ENCODE results near the gene BMI1.
"Not testable (repeated sequence)": the region's sequence is repeated elsewhere in the genome, so short reads cannot be mapped to it uniquely, and the experiment has no call there.

BMI1 gene

DNA sequence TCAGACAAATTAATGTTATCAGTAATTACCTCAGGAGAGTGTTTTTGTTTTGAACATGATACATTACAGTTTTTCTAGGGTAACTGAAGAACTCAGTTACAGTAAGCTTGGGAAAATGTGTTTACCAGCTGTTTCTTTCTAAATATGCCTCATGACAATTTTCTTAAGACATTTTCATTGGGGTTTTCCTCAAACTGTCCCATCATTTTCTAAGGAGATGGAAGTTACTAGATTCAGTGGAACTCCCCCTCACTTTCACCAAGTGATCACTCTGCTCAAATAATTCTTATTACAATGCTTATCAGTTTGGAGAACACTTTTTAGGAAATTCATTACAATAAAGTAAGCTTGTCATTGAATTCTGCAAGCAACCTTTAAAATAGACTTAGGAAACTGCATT lies 18.0 kb downstream of the BMI1 start:
- no peak for DNase-seq (ENCODE audit: low spot score)

DNA sequence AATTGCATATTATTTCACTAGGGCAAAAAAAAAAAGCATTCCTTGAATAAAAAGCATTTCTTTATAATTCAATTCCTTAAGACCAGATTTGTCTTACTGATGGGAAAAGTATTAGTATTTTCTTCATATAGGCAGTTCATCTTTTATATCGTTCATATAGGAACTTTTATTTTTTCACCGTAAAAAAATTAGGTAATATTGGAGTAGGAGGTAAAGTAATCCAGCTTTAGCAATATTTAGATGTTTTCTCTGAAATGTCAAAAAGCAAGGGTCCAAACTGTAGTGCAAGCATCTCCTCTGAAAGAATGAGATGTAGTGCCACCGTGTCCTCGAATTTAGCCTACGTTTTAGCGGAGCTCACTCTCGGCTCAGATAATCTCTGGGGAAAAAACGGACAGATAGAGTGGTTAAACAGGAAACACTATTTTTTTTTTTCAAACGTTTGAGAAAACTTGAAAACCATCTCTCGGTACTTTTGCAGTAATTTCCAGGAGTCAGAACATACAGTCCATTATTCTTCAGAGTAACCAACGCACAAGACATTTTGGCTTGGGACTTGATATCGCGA lies 18.9 kb downstream of the BMI1 start:
- no peak for DNase-seq (ENCODE audit: low spot score)

DNA sequence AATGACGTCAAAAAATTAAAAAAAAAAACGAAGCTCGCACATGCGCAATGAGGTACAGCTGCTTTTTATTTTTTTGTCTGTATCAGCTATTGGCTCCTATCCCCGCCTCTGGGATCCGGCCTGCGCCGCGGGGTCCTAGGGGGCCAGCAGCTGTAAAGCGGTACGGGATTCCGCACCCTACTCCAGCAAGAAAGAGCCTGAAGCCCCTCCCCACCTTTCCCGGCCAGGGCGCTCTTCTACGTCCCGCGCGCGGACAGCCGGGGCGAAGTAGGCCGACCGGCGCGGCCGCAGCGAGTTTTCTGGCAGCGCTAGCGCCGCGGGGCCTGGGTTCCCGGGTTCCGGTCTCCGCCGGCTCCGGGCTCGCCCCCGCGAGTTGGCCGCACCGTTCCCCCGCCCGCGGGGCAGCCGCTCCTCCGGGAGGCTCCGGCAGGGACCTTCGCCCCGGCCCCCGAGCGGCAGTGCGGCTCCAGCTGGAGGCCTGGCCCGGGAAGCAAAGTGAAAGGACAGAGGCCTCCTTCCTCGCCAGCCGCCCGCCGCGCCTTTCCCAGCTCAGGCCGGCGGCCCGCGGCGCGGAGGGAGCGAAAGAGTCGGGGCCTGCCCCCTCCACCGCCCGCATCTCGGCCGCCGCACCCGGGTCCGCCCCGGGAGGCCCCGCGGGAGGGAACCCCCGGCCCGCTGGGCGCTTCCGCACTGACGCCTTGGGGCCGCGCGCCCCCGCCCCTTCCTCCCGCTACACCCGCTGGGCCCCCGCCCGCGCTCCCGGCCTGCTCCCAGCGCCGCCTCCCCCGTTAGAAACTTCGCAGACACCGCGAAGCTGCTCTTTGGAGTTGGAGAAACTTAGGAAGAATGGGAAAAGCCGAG lies 19.7 kb downstream of the BMI1 start:
- peak; percentile 90 for DNase-seq (ENCODE audit: low spot score)

DNA sequence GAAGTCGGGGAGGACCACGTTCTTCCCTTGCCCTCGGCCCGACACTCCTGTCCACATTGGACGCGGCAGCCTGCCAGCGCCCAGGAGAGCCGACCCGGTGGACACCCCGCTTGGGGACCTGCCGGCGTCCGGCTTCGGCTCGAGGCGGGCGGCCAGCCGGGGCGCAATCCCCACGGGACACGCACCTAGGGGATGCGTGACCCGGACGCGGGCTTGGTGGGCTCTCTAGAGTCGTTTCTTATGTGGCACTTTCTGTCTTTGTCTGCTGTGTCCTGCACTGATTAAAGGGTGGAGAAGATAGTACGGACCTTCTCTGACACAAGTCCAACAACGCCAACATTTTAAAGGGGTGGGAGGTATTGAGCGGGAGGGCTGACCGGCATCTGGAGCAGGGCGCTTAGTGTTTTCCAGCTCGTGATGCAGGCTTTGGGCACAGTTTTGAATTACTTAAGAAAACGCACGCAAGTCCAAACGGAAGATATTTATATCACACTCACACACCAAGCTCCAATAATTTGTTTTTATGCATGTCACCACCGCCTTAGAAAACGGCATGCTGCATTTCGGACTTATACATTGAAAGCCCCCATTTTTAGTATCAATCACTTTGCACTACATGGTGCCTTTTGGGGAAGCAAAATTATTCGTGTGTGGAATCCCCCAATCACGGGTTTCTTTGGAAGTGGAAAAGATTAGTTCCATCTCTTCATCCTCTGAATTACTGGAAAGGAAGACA lies 20.5 kb downstream of the BMI1 start:
- peak; percentile 45 for DNase-seq (ENCODE audit: low spot score)

DNA sequence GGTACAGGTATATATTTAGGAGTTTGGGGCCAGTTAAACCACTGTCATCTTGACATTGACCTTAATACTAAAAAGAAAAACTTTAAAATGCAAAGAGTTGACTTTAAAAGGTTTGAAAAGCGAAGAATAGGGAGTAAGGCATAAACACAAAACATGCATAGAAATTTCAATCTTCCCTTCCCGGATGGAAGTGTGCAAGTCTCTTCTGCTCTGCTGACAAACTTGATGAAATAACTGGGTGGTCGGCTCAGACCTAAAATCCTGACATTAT lies 21.0 kb downstream of the BMI1 start:
- no peak for DNase-seq (ENCODE audit: low spot score)

DNA sequence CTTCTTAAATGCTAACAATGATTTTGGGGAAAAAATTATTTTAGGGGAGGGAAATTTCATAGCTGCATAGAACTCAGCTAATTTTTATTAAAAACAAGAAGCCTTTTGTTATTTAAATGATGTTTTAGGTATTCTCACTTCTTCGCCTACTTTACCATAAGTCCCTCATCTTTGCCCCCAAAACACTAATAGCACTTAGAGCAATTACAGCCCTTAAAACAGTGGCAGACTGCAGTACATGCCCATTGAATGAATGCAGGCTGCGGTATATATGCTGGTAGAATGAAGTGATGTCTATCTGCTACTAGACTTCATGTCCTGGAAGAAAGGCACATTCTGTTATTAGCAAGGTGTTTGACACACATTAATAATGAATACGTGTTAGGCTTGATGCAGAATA lies 21.5 kb downstream of the BMI1 start:
- no peak for DNase-seq (ENCODE audit: low spot score)

DNA sequence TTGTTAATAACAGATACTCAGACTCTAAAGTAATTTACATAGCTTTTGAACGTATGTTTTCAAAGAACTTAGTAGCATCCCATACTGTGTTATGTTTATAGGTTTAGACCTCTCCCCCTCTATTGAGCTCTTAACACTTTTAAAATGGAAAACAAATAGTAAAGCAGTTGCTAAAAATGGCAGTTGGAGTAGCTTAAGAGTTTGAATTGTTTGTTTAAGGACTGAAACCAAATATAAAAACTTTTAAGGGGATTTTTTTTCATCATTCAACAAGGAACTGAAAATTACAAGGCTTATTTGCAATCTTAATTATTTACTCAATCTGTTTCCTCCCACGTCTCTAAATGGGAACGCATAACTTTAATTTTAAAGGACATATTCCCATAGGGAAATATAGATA lies 22.8 kb downstream of the BMI1 start:
- no peak for DNase-seq (ENCODE audit: low spot score)

DNA sequence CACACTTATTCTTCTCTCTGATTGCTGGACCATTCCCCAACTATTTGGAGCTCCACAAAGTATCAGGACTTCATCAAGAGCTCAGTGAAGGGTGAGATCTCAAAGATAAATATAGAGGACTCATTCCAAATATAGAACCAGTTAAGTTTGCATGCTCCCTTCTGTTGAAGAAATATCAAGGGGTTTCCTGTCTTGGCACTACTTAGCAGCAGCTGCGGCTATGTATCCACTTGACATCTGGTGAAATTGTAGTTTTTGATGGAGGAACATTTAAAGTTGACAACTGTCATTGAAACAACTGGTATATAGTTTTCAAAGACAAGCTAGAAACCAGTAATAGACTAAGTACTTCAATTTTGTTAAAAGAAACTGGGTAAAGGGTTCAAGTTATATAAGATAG lies 23.4 kb downstream of the BMI1 start:
- DNase-seq (ENCODE audit: low spot score), result no peak

DNA sequence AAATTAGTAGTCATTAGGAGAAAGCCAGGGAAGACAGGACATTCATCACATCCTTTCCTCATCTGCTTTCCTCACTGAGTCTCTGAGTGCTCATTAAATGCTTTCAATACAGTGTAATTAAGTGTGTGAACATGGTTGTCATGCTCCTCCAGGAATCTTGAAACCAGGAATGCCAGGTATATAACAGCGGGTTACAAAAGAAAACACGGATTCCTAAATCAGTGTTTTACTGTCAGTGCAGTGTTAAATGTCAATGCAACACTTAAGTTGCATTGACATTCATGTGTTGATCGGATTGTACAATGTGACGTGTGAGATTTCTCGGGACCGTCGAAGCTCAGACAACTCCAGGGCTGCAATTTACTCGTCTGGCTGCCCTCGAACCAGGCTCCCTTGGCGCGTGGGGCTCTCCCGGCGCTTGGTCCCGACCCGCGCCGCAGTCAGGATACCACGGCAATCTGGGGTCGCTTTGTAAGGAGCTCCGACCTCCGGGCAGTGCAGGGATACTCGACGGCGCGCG lies 23.9 kb downstream of the BMI1 start:
- no peak for DNase-seq (ENCODE audit: low spot score)

DNA sequence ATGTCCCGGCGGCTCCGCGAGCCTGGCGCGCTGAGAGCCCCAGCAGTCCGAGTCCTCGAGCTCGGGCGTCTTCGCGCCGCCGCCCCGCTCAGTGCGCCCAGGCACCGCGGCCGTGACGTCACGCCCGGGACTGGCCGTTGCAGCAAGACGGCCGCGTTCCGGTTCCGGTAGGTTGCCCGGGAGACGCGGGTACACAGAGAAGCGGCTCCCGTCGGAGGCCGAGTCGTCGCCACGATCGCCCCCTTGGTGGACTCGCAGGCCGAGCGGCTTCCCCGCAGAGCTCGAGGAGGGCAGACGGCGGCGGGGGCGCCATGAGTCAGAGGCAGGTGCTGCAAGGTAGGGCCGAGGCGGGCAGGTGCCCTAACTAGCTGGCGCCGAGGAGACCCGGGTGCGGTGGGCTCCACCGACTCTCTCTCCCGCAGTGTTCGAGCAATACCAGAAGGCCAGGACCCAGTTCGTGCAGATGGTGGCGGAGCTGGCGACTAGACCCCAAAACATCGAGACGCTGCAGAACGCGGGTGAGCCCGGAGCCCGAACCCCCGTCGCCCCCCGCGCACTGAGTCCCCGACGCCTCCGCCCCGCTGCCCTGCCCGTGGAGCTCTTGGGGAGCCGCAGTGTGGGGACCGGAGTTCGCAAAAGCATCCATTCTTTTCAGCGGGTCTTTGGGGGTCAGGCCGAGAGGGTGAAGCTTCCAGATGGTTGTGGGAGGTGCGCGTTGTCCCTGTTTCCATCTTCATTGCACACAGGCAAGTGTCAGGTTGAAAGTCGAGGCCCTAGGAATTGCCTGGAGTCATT lies 24.6 kb downstream of the BMI1 start, which contains the start of gene SPAG6:
Gene SPAG6 (plus strand): TSS at position 196 of the 795 bp plus-strand sequence. CDS start 116 bp downstream, at position 312.
- DNase-seq (ENCODE audit: low spot score), result peak; percentile 49

DNA sequence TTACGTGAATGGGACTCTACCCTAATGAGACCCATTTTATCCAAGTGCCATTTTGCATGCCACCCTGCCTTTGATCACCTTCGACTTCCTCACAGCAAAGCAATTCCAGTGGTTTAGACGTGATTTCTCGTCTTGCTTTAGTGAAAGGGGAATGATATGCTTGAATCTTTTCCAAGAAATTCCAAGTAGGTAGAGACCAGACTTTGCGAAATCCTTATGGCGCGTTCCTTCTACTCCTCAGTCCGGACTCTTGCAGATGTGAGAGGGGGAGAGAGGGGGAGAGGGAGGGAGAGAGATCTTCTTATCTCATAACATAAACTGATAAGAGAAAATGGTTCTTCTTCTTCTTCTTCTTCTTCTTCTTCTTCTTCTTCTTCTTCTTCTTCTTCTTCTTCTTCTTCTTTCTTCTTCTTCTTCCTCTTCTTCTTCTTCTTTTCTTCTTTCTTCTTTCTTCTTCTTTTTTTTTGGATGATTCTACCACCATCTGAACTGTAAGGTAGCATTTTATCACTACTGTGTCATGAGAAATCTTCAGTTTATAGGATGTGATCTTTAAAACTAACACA lies 25.3 kb downstream of the BMI1 start:
- no peak for DNase-seq (ENCODE audit: low spot score)

DNA sequence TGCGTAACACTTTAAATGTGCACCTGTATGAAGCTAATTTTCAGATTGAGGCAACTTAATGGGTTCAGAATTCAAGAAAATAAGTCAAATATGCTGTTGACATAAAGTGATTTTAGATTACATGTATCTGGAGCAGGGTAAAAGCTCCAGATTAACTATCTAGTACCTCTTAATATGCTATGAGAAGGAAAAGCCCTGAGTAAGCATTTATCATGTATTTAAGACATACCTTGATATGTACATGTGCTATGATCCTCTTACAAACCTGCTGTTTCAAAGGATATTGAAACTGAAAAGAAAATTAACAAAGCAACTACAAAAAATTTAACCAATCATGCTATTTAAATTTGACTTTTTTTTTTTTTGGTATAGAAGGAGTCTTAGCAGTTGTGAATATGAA lies 28.9 kb downstream of the BMI1 start:
- no peak for DNase-seq (ENCODE audit: low spot score)

DNA sequence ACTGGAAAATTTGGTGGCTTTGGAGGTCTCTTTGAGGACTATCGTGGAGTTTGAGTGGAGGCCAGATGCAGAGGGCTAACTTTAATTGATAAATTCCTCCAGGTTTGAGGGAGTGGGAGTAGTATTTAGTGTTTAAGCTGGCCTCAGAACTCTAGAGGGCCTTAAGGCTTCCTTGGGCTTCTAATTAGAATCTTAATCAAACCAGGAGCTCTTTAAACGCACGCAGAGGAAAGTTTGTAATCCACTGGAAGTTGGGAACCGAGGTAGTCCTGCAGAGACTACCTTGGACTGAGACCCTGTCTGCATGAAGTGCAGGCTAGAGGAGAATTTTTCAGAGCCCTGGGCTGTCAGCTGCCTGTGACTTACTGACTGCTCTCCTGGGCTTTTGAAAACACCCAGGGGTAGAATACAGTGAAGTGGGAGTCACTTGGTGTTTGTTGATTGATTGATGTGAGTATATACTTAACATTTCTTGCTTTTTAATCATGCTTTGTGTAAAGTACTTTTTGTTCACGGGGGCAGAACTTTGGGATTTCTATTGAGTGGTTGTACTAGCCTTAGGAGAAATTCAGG lies 30.3 kb downstream of the BMI1 start:
- DNase-seq (ENCODE audit: low spot score), result no peak

DNA sequence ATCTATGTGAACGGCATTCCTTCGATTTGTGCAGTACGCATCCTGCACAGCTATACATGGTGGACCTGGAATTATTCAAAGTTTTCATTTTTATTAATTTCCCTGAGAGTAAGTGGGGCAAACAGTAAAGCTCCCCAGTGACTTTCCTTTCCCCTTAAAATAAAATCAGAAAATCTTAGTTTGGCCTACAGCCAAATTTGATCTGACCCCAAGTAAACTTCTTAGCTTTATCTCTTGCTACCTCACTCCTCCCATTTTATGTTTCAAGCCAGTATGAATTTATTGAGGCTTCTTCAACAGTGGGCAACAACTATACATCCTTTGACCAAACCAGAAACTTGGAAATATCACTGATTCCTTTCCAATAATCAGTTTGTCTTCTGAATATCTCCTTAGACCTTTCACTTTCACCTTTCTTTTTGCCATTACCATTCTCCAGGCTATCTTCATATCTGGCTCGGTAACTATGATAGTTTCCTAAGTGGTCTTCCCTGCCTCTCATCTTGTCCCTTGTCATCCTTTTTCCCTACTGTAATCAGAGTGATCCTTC lies 35.5 kb downstream of the BMI1 start:
- DNase-seq (ENCODE audit: low spot score), result no peak

DNA sequence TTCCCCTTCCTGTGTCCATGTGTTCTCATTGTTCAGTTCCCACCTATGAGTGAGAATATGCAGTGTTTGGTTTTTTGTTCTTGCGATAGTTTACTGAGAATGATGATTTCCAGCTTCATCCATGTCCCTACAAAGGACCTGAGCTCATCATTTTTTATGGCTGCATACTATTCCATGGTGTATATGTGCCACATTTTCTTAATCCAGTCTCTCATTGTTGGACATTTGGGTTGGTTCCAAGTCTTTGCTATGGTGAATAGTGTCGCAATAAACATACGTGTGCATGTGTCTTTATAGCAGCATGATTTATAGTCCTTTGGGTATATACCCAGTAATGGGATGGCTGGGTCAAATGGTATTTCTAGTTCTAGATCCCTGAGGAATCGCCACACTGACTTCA lies 36.9 kb downstream of the BMI1 start:
- not testable (repeated sequence) for DNase-seq (ENCODE audit: low spot score)

DNA sequence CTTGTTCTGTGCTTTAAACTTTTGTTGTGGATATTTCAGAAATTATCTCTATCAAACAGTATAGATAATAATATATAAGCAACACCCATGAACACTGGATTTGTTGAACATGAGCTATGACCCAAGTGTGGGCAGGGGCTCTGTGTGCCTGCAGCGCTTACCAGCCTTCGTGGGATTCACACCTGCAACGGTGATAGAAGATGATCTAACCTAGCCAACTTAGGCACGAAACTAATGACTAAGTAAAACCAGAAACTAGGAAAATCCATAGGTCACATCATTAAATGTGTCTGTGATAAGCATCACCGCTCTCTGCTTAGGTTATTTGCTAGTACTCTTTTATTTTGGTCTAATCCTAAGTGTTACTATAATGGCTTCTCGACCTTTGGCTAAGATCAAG lies 42.4 kb downstream of the BMI1 start:
- no peak for DNase-seq (ENCODE audit: low spot score)

DNA sequence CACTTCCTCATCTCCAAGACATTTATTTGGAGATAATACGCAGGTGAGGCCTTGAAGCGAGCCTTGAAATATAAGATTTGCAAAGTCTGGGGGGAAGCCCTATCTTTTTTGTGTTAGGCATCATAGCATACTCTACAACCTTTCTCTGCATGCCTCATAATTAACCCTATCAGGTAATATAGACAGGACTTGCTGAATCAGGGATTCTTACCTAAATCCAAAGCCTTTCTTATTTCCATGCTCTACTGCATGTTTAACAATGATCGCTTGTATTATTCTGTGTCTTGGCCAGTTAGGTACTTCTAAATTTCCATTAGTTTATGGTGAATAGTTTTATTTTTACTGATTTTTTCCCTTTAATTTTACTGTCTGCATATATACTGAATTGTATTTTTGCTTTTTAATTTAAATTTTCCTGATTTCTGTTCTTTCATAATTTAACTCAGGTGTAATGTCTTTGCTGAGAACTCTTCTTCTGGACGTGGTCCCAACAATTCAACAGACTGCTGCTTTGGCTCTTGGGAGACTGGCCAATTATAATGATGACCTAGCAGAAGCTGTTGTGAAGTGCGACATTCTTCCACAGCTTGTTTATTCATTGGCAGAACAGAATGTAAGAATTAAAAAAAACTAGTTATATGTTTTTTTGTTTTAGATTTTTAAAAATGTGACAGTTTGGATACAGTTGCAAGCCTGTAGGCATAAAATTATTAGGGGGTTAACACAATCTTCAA lies 43.7 kb downstream of the BMI1 start:
- DNase-seq (ENCODE audit: low spot score), result no peak

DNA sequence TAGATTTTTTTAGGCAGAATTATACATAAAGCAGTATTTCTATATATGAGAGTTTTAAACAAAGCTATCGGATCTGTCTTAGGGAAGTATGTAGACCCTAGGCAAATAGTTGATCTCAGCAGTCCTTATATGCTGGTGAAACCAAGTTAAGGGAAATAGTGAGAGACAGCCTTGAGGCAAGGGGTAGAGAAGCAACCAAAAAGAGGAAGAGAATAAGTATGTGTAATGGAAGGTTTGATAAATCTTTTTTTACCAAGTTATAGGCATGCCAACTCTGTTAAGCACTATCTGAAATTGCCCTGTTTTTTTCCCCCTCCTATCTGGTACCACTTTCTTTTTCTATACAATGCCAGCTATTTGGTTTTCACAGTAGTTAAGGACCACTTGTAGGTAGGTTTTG lies 44.3 kb downstream of the BMI1 start:
- DNase-seq (ENCODE audit: low spot score), result no peak

DNA sequence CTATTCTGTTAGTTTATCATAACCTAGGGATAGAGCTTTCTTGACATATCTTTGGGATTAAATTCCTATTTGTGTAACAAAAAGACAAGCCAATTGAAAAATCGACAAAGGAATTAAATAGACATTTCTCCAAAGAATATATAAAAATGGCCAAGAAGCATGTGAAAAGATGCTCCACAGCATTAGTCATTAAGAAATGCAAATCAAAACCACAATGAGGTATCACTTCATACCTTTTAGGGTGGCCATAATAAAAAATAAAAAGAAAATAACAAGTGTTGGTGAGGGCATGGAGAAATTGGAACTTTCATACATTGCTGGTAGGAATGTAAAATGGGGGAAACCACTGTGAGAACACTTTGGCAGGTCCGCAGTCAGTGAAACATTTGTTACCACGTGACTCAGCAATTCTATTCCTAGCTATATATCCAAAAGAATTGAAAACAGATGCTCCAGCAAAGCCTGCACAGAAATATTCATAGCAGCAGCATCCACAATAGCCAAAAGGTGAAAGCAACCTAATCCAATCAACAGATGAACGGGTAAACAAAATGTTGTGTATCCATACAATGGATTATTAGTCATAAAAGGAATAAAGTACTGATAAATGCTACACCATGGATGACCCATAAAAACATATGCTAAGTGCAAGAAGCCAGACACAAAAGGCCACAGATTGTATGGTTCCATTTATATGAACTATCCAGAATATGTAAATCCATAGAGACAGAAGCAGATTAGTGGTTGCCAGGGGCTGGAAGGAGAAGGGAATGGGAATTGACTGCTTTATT lies 44.9 kb downstream of the BMI1 start:
- no peak for DNase-seq (ENCODE audit: low spot score)

DNA sequence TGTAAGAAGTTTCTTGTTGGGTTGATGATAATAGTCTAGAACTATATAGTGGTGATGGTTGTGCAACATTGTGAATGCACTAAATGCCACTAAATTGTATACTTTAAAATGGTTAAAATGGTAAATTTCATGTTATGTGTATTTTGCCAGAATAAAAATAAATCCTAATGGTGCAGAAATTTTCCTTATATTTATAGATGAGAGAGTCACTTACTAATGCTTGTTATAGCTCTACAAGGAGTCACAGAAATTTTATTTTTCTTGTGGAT lies 45.5 kb downstream of the BMI1 start:
- DNase-seq (ENCODE audit: low spot score), result no peak
